Peyer's patch (tissue), 4 donors: Measurements from ENCODE around the gene ACCSL.

Experiments
- CTCF ChIP-seq, 6 experiments: fragments of 450-650 bp in 4 of 6; fragments of 200-600 bp in 2 of 6; sonication (generic) in 1 of 6; IDR thresholded peaks; one replicate each; pipeline ENCODE4 v1.5.1; 2017 to 2019; ENCODE audit warnings: antibody characterized with exemption in 6 of 6, mild to moderate bottlenecking in 3 of 6, moderate library complexity in 1 of 6
- POLR2A ChIP-seq, 2 donors: fragments of 450-650 bp; IDR thresholded peaks; one replicate each; pipeline ENCODE4 v1.5.1; 2017; ENCODE audit warnings: antibody characterized with exemption in 2 of 2, mild to moderate bottlenecking in 2 of 2, moderate library complexity in 2 of 2

DNA sequence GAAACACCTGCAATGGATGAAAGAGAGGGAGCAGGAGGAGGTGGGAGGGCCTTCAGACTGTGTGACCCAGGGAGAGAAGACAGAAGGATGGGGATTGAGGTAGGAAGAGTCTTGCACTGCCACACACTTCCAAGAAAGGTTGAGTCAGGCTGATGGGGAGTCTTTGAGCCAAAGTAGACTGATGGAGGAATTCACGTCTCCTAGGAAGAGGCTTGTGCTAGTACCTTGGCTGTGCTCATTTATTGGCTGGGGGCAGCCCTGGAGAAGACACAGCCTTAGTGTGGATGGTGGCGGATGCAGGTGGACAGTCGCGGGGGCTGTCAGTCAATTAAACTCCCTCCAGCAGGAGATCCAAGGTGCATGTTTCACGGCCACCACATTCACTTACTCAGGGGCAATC is 16.2 kb upstream of the ACCSL start:
- TF ChIP-seq CTCF (IDR thresholded peaks at IDR 0.05): no peak
- TF ChIP-seq POLR2A (IDR thresholded peaks at IDR 0.05): no peak
